Measurements from ENCODE around the gene SPEN.

DNA sequence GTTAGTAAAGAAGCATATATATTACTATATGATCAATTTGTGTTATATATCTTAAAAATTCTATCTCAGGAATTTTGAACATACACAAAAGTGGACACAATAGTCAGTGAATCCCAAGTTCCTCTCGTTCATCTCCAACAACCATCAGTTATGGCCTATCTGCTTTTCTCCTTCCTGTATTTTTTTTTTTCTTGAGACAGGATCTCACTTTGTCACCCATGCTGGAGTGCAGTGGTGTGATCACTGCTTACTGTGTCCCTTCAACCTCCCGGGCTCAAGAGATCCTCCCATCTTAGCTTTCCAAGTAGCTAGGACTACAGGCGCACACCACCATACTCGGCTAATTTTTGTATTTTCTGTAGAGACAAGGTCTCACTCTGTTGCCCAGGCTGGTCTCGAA, 9.4 kb downstream of the SPEN start:
- TF ChIP-seq, protein P1, sequence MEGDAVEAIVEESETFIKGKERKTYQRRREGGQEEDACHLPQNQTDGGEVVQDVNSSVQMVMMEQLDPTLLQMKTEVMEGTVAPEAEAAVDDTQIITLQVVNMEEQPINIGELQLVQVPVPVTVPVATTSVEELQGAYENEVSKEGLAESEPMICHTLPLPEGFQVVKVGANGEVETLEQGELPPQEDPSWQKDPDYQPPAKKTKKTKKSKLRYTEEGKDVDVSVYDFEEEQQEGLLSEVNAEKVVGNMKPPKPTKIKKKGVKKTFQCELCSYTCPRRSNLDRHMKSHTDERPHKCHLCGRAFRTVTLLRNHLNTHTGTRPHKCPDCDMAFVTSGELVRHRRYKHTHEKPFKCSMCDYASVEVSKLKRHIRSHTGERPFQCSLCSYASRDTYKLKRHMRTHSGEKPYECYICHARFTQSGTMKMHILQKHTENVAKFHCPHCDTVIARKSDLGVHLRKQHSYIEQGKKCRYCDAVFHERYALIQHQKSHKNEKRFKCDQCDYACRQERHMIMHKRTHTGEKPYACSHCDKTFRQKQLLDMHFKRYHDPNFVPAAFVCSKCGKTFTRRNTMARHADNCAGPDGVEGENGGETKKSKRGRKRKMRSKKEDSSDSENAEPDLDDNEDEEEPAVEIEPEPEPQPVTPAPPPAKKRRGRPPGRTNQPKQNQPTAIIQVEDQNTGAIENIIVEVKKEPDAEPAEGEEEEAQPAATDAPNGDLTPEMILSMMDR (IDR thresholded peaks at IDR 0.05; ENCODE audit: poor library complexity), result no peak
- no peak for TF ChIP-seq EZH2 (IDR thresholded peaks at IDR 0.05; ENCODE audit: borderline replicate concordance)
